Glutamatergic neuron (in vitro differentiated cells): Measurements from ENCODE around the gene CYP26B1. TPM values are rescaled to one million over a fixed set of nuclear protein-coding genes. Genes with fewer than 3 reads are reported as not detected.

Experiments
- DNase-seq: peaks from one replicate; pipeline ENCODE4 v3.0.0; 2022
- H3K27ac Mint-ChIP-seq: one replicate; pipeline ENCODE4 v1.8.0; 2020; ENCODE audit warnings: mild to moderate bottlenecking, mixed read lengths, inconsistent platforms; ENCODE audit not compliant: unreplicated experiment
- H3K27me3 Mint-ChIP-seq: one replicate; pipeline ENCODE4 v1.8.0; 2020; ENCODE audit warnings: mild to moderate bottlenecking, moderate library complexity, mixed read lengths, inconsistent platforms; ENCODE audit not compliant: unreplicated experiment
- H3K36me3 Mint-ChIP-seq: one replicate; pipeline ENCODE4 v1.8.0; 2020; ENCODE audit warnings: mild to moderate bottlenecking, mixed read lengths, inconsistent platforms; ENCODE audit not compliant: unreplicated experiment
- H3K4me1 Mint-ChIP-seq: one replicate; pipeline ENCODE4 v1.8.0; 2020; ENCODE audit warnings: mild to moderate bottlenecking, low read depth, mixed read lengths, inconsistent platforms; ENCODE audit not compliant: unreplicated experiment
- H3K4me3 Mint-ChIP-seq: one replicate; pipeline ENCODE4 v1.8.0; 2020; ENCODE audit warnings: mild to moderate bottlenecking, mixed read lengths, inconsistent platforms; ENCODE audit not compliant: unreplicated experiment
- H3K9me3 Mint-ChIP-seq: one replicate; pipeline ENCODE4 v1.8.0; 2020; ENCODE audit warnings: mild to moderate bottlenecking, moderate library complexity, mixed read lengths, inconsistent platforms; ENCODE audit not compliant: unreplicated experiment
- CTCF ChIP-seq: fragments of 200-600 bp; sonication (generic); IDR thresholded peaks from one replicate; pipeline ENCODE4 v1.5.0; 2021; ENCODE audit not compliant: partially characterized antibody, unreplicated experiment
- total RNA-seq: library from RNA; stranded (reverse); fragmentation: NEBNext Ultra II Directional; extraction: Animal tissue kit (Norgen Biotek cat#: 25700); gene quantifications from one replicate; pipeline ENCODE4 v1.2.1, GENCODE V29; 2021; ENCODE audit not compliant: unreplicated experiment

The CYP26B1 gene
- total RNA-seq, 1 donor from 2014 or later, result 9.7 TPM

DNA sequence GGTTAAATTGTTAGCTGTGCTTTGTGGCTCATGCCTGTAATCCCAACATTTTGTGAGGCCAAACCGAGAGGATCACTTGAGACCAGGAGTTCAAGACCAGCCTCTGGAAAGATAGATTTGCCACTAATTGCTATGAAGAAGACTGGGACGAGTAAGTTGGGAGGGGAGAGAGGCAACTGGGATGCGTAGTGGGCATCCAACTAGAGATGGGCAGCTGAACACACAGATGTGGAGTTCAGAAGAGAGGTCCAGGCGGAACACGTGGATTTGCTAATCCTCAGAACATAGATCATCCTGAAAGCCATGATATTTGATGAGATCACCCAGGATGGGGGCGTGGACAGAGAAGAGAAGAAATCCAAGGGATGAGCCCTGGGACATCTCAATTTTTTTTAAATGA, 48.7 kb downstream of the CYP26B1 start:
- Mint-ChIP-seq H3K27me3 (peaks cover 2% of the 10 kb centered on the region), H3K36me3 (no peaks in the 10 kb centered on the region), H3K9me3 (no peaks in the 10 kb centered on the region), H3K4me3 (no peak overlapping the region), H3K4me1 (peaks cover 9% of the 10 kb centered on the region), H3K27ac (no peak overlapping the region)
- DNase-seq, result no peak
- TF ChIP-seq CTCF, result no peak

DNA sequence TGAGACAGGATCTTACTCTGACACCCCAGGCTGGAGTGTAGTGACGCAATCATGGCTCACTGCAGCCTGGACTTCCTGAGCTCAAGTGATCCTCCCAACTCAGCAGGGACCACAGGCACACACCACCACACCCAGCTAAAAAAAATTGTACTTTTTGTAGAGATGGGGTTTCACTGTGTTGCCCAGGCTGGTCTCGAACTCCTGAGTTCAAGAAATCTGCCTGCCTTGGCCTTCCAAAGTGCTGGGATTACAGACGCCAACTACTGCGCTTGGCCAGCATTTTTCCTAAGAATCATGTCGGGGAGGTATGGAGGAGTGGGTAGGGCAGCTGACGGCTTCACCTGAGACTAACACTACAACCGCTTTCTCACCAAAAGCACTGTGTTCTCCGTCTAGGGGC, 50.4 kb downstream of the CYP26B1 start:
- no peak for DNase-seq
- Mint-ChIP-seq H3K27ac (no peak overlapping the region), H3K9me3 (no peaks in the 10 kb centered on the region), H3K4me1 (no peaks in the 10 kb centered on the region), H3K36me3 (no peaks in the 10 kb centered on the region), H3K4me3 (no peak overlapping the region), H3K27me3 (peaks cover 6% of the 10 kb centered on the region)
- no peak for TF ChIP-seq CTCF

- no peak for DNase-seq
- no peak for TF ChIP-seq CTCF
- H3K27me3 Mint-ChIP-seq, result peaks cover 6% of the 10 kb centered on the region
- no peak overlapping the region for H3K27ac Mint-ChIP-seq
- H3K4me3 Mint-ChIP-seq, result no peak overlapping the region
- no peaks in the 10 kb centered on the region for H3K36me3 Mint-ChIP-seq
- H3K9me3 Mint-ChIP-seq, result no peaks in the 10 kb centered on the region
- no peaks in the 10 kb centered on the region for H3K4me1 Mint-ChIP-seq
Measured at GRCh38 chr2:72096181-72096580, 51.5 kb downstream of the CYP26B1 start.

DNA sequence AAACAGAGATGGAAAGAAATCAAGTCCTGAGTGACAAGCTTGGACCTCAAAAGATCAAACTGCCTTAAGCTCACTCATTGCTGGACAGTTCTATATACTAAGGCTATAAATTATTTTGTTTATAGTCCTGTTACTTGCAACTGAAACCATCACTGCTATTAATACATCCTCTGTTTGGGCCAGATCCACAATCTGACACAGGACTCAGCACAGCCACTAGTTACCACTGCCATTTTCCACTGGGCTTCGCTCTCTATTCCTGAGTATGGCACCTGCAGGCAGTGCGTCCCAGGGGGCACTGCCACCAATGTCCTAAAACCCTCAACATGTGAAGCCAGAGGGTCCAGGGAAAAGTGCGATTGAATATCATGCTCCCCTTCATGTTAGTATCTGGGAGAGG, 52.3 kb downstream of the CYP26B1 start:
- H3K36me3 Mint-ChIP-seq, result no peaks in the 10 kb centered on the region
- peaks cover 6% of the 10 kb centered on the region for H3K27me3 Mint-ChIP-seq
- H3K9me3 Mint-ChIP-seq, result no peaks in the 10 kb centered on the region
- H3K4me1 Mint-ChIP-seq, result no peaks in the 10 kb centered on the region
- no peak overlapping the region for H3K27ac Mint-ChIP-seq
- TF ChIP-seq CTCF, result no peak
- DNase-seq, result no peak
- no peak overlapping the region for H3K4me3 Mint-ChIP-seq

GRCh38 chr2:72094701-72095100, 53.0 kb downstream of the CYP26B1 start:
- no peak for TF ChIP-seq CTCF
- H3K4me3 Mint-ChIP-seq, result no peak overlapping the region
- peaks cover 6% of the 10 kb centered on the region for H3K27me3 Mint-ChIP-seq
- H3K4me1 Mint-ChIP-seq, result no peaks in the 10 kb centered on the region
- no peak overlapping the region for H3K27ac Mint-ChIP-seq
- no peak for DNase-seq
- H3K36me3 Mint-ChIP-seq, result no peaks in the 10 kb centered on the region
- peaks cover 2% of the 10 kb centered on the region for H3K9me3 Mint-ChIP-seq
